ENCODE data around the gene HDAC4. TPM values are rescaled to one million over a fixed set of nuclear protein-coding genes. Genes with fewer than 3 reads are reported as not detected.

Gene HDAC4
- total RNA-seq, 1 donor from 2014 or later = 7.8 TPM

DNA sequence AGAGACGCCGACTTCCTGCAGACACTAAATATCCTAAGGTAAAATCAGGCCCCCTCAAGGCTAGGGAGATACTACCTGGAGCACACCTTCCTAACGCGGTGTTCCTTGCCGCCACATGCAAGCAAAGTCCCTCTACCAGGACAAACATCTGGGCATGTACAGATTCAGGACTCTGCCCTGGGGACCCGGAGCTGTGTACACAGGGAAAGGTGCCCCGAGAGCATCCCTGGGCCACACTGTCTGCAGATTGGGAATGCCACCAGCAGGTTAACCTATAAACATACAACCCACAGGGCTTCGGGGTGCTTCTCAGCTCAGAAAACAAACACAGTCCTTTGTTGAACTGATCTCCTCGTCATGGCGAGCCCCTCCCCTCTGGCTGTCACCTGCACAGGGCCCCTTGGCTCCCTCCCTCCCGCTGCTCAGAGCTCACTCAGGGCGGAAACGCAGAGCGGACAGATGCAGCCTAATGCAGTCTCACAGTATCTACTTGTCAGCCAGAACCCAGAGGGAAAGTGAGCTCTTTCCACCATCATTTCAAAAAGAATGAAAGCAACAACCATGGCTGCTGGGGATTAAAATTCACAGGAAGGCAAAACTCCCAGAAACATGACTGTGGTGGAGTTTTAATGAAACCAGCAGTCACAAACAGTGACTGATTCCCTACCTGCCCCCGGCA is 218.8 kb downstream of the HDAC4 start:
- Histone ChIP-seq H3K4me3 (ENCODE audit: low read depth, low read length) (no peak overlapping the region), H3K36me3 (ENCODE audit: control insufficient read depth, insufficient read depth, low read length) (no peaks in the 10 kb centered on the region), H3K27me3 (ENCODE audit: control insufficient read depth, insufficient read depth, low read length) (no peaks in the 10 kb centered on the region)
- no peak for DNase-seq (ENCODE audit: low read depth)
- TF ChIP-seq, protein P1, sequence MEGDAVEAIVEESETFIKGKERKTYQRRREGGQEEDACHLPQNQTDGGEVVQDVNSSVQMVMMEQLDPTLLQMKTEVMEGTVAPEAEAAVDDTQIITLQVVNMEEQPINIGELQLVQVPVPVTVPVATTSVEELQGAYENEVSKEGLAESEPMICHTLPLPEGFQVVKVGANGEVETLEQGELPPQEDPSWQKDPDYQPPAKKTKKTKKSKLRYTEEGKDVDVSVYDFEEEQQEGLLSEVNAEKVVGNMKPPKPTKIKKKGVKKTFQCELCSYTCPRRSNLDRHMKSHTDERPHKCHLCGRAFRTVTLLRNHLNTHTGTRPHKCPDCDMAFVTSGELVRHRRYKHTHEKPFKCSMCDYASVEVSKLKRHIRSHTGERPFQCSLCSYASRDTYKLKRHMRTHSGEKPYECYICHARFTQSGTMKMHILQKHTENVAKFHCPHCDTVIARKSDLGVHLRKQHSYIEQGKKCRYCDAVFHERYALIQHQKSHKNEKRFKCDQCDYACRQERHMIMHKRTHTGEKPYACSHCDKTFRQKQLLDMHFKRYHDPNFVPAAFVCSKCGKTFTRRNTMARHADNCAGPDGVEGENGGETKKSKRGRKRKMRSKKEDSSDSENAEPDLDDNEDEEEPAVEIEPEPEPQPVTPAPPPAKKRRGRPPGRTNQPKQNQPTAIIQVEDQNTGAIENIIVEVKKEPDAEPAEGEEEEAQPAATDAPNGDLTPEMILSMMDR (IDR thresholded peaks at IDR 0.05; ENCODE audit: insufficient read depth, low read length, poor library complexity, severe bottlenecking) = no peak

DNA sequence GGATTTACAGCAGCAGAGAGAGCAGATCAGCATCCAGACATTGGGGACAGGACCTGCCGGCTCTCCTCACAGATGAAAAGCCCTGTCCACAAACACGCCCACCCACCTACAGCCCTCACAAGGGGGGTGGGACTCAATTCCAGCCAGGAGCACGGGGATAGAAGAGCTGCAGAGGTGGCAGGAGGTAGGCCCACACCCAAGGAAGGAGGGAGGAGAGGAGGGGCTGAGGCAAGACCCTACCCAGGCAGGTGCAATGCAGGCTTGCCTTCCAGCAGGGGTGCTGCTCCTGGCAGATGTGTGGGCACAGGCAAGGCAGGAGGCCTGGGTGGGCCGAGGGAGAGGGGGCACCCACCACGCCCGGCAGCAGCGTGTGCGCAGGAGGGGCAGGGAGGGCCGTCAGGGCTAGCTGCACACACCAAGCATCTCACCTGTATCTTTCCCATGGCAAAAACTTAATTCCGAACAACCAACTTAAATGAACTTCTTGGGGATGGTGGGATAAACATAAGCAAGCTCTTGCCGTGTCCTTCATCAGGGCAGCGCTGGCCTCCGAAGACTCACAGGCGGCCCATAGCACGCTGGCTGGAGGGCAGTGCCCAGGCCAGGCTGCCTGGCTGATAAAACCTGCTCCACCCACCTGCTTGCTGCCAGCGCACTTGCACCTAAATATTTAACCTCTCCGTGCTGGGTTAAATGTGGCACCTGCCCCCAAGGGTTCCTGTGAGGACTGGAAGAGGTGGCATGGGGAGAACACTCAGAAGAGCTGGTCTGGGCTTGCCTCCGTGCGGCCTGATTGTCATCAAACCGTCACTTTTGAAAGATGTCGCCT is 219.5 kb downstream of the HDAC4 start:
- TF ChIP-seq, protein P1 (IDR thresholded peaks at IDR 0.05; ENCODE audit: insufficient read depth, low read length, poor library complexity, severe bottlenecking) = no peak
- no peaks in the 10 kb centered on the region for H3K36me3 ChIP-seq (ENCODE audit: control insufficient read depth, insufficient read depth, low read length)

DNA sequence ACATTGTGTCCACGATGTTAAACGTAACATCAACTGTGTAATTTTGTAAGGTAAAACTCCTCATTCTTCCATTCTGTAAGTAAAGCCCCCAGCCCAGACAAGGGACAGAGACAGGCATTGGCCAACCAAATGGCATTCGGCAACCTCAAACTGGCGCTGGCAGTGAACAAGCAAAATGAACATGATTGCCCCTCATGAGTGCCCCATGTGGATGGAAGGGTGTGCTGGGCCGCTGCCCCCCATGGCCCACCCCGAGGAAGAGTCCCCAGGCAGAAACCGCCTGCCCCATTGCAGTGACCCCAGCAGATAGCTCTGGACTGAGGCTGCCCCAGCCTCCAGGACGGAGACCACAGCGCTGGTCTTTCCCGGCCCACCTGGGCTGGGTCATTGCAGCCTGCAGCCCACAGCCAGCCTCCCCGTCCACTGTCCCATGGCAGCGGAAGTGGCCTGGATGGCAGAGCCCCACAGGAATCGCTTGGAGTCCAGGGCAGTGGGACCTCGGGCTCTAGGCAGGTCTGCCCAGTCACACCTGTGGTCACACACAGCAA is 220.2 kb downstream of the HDAC4 start:
- H3K27me3 ChIP-seq (ENCODE audit: control insufficient read depth, insufficient read depth, low read length) = no peaks in the 10 kb centered on the region
- H3K4me3 ChIP-seq (ENCODE audit: low read depth, low read length) = no peak overlapping the region
- TF ChIP-seq, protein P1 (IDR thresholded peaks at IDR 0.05; ENCODE audit: insufficient read depth, low read length, poor library complexity, severe bottlenecking) = no peak
- DNase-seq (ENCODE audit: low read depth) = no peak
- H3K36me3 ChIP-seq (ENCODE audit: control insufficient read depth, insufficient read depth, low read length) = no peaks in the 10 kb centered on the region

More for the DNA sequence above, 219.5 kb downstream of the HDAC4 start:
- Histone ChIP-seq H3K27me3 (ENCODE audit: control insufficient read depth, insufficient read depth, low read length) (no peaks in the 10 kb centered on the region), H3K4me3 (ENCODE audit: low read depth, low read length) (no peak overlapping the region)
- no peak for DNase-seq (ENCODE audit: low read depth)

DNA sequence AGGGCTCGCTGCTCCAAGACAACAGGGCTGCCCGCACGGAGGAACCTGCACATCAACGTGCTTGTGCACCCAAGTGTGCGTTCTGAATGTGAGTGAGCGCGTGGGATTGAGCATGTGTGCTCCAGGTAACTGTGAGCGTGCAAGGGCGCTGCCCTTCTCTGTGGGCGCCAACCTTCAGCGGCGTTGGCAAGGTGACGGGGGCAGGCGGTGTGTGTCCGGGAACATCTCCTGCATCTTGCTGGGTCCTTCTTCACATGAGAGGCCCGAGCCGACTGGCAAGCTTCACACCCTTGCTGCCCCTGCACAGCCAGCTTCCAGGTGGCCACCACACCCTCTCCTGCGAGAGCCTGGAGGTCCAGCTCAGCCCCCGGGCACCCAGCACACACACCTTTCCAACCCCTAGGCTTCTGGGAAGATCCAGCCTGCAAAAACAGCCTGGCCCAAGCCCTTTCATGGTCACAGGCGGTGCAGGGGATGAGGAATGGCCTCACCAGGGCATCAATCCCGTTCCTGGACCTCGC is 220.9 kb downstream of the HDAC4 start:
- Histone ChIP-seq H3K4me3 (ENCODE audit: low read depth, low read length) (no peak overlapping the region), H3K36me3 (ENCODE audit: control insufficient read depth, insufficient read depth, low read length) (no peaks in the 10 kb centered on the region), H3K27me3 (ENCODE audit: control insufficient read depth, insufficient read depth, low read length) (no peaks in the 10 kb centered on the region)
- DNase-seq (ENCODE audit: low read depth) = no peak
- TF ChIP-seq, protein P1 (IDR thresholded peaks at IDR 0.05; ENCODE audit: insufficient read depth, low read length, poor library complexity, severe bottlenecking) = no peak

GRCh38 chr2:239178954-239179353 is 221.9 kb downstream of the HDAC4 start:
- H3K4me3 ChIP-seq (ENCODE audit: low read depth, low read length) = no peak overlapping the region
- DNase-seq (ENCODE audit: low read depth) = no peak
- H3K36me3 ChIP-seq (ENCODE audit: control insufficient read depth, insufficient read depth, low read length) = no peaks in the 10 kb centered on the region
- no peaks in the 10 kb centered on the region for H3K27me3 ChIP-seq (ENCODE audit: control insufficient read depth, insufficient read depth, low read length)
- TF ChIP-seq, protein P1 (IDR thresholded peaks at IDR 0.05; ENCODE audit: insufficient read depth, low read length, poor library complexity, severe bottlenecking) = no peak

Measured in kidney epithelial cell (primary cell).